GM12878 (cell line): ENCODE results near the gene CREB5. TPM values are rescaled to one million over a fixed set of nuclear protein-coding genes. Genes with fewer than 3 reads are reported as not detected.
A peak's percentile ranks its signal among the peaks of the same experiment; 100 is the strongest.

Experiments
- ATAC-seq: fragments of 200-7000 bp; cut with Tn5 transposase; 3 replicates; pipeline ENCODE4 v1.9.1; 2020; ENCODE audit warnings: mild to moderate bottlenecking, moderate library complexity
- BruUV-seq: library from RNA; stranded (reverse); fragments of 400-500 nt; replicated peaks from 2 replicates; lab custom pipeline; 2021; lab: Mats Ljungman, UMichigan
- CTCF ChIA-PET: fragments of 300-600 bp; sonication (Branson Sonifier 250); formaldehyde crosslinking; extraction: SDS; loops from one replicate; lab custom pipeline; 2021; ENCODE audit warnings: inconsistent platforms; lab: Yijun Ruan, JAX
- POLR2A ChIA-PET: fragments of 350-600 bp; formaldehyde crosslinking; extraction: SDS; loops from one replicate; lab custom pipeline; 2021; ENCODE audit warnings: inconsistent platforms; lab: Charles Lee
- RAD21 ChIA-PET: fragments of 300-600 bp; sonication (Branson Sonifier 250); formaldehyde crosslinking; loops from one replicate; lab custom pipeline; 2023; ENCODE audit warnings: antibody characterized with exemption; ENCODE audit not compliant: unreplicated experiment; lab: Charles Lee
- SMC1A ChIA-PET: fragments of 300-600 bp; sonication (Branson Sonifier 250); formaldehyde crosslinking; loops from one replicate; lab custom pipeline; 2023; ENCODE audit not compliant: unreplicated experiment, uncharacterized antibody; lab: Charles Lee
- DNase-seq: peaks from one replicate; pipeline ENCODE4 v3.0.0-alpha.2; 2011; ENCODE audit warnings: low read depth, low spot score
- FAIRE-seq: peaks from 3 replicates; lab custom pipeline; 2011; peaks lifted over from hg19 to GRCh38; lab: Jason Lieb, UNC
- H2AFZ ChIP-seq: 2 replicates; pipeline ENCODE4 v1.6.0; 2011; ENCODE audit warnings: low read depth, low read length, control low read depth; ENCODE audit not compliant: control insufficient read depth
- H3K27ac ChIP-seq: 2 replicates; pipeline ENCODE4 v1.5.1; 2011; ENCODE audit warnings: control low read depth; ENCODE audit not compliant: control insufficient read depth, insufficient read depth
- H3K27me3 ChIP-seq, 2 experiments: replicated peaks in 1 of 2; 2 replicates each; pipeline versions ENCODE4 v1.6.0 to v1.6.1; 2011; ENCODE audit warnings: low read length in 1 of 2; ENCODE audit not compliant: control insufficient read depth in 2 of 2, insufficient read depth in 2 of 2
- H3K36me3 ChIP-seq, 2 experiments: 2 replicates each; pipeline ENCODE4 v1.5.1; 2011; ENCODE audit warnings: low read length in 1 of 2; ENCODE audit not compliant: control insufficient read depth in 2 of 2, insufficient read depth in 2 of 2
- H3K4me1 ChIP-seq: 2 replicates; pipeline ENCODE4 v1.6.1; 2011; ENCODE audit warnings: mild to moderate bottlenecking, low read length, moderate library complexity, mixed read lengths; ENCODE audit not compliant: control insufficient read depth, insufficient read depth
- H3K4me2 ChIP-seq: 2 replicates; pipeline ENCODE4 v1.6.0; 2011; ENCODE audit warnings: control low read depth; ENCODE audit not compliant: control insufficient read depth, insufficient read depth
- H3K4me3 ChIP-seq: fragments of 200-600 bp; sonication (generic); 2 replicates; pipeline ENCODE4 v1.5.1; 2016
- H3K79me2 ChIP-seq: 2 replicates; pipeline ENCODE4 v1.6.0; 2011; ENCODE audit warnings: low read length; ENCODE audit not compliant: control insufficient read depth, insufficient read depth
- H3K9ac ChIP-seq: 2 replicates; pipeline ENCODE4 v1.8.0; 2011; ENCODE audit warnings: low read length, control low read depth, mixed read lengths; ENCODE audit not compliant: control insufficient read depth, insufficient read depth
- H3K9me3 ChIP-seq: replicated peaks from 3 replicates; pipeline ENCODE4 v1.5.1; 2011; ENCODE audit warnings: mild to moderate bottlenecking, low read length; ENCODE audit not compliant: control insufficient read depth, insufficient read depth
- H4K20me1 ChIP-seq: 2 replicates; pipeline ENCODE4 v1.6.0; 2011; ENCODE audit not compliant: control insufficient read depth, insufficient read depth
- CBX5 ChIP-seq: sonication (generic); IDR thresholded peaks from 2 replicates; pipeline ENCODE4 v1.6.1; 2016; ENCODE audit warnings: low read depth, moderate library complexity, mild to moderate bottlenecking, inconsistent platforms
- CHD4 ChIP-seq: fragments of 200-600 bp; sonication (generic); IDR thresholded peaks from 2 replicates; pipeline ENCODE4 v1.6.1; 2016; ENCODE audit warnings: mild to moderate bottlenecking
- DPF2 ChIP-seq: fragments of 450-650 bp; IDR thresholded peaks from 2 replicates; pipeline ENCODE4 v1.6.1; 2017; ENCODE audit warnings: mild to moderate bottlenecking
- E2F4 ChIP-seq: IDR thresholded peaks from 2 replicates; pipeline ENCODE4 v1.6.1; 2012; ENCODE audit warnings: low read depth, low read length, improper control_type of control experiment
- E2F8 ChIP-seq: fragments of 450-650 bp; IDR thresholded peaks from 2 replicates; pipeline ENCODE4 v1.6.1; 2018; ENCODE audit warnings: mild to moderate bottlenecking, low read depth, moderate library complexity; ENCODE audit not compliant: partially characterized antibody
- IKZF2 ChIP-seq, 2 experiments: fragments of 450-650 bp; IDR thresholded peaks; 2 replicates each; pipeline ENCODE4 v1.6.1; 2017; ENCODE audit warnings: mild to moderate bottlenecking in 2 of 2, moderate library complexity in 2 of 2
- JUNB ChIP-seq: IDR thresholded peaks from 2 replicates; pipeline ENCODE4 v1.6.1; 2016; ENCODE audit warnings: antibody characterized with exemption, mild to moderate bottlenecking
- LARP7 ChIP-seq: fragments of 450-650 bp; IDR thresholded peaks from 2 replicates; pipeline ENCODE4 v1.6.1; 2017; ENCODE audit warnings: mild to moderate bottlenecking
- MTA3 ChIP-seq: IDR thresholded peaks from 2 replicates; pipeline ENCODE4 v1.6.1; 2012; ENCODE audit warnings: low read length, inconsistent platforms, borderline replicate concordance
- MYB ChIP-seq: fragments of 150-350 bp; IDR thresholded peaks from 2 replicates; pipeline ENCODE4 v1.6.1; 2014; ENCODE audit warnings: mild to moderate bottlenecking, low read depth, low read length, borderline replicate concordance
- NBN ChIP-seq: fragments of 450-650 bp; IDR thresholded peaks from 2 replicates; pipeline ENCODE4 v1.6.1; 2016
- NFYA ChIP-seq: IDR thresholded peaks from 2 replicates; pipeline ENCODE4 v1.6.1; 2011; ENCODE audit warnings: low read depth, mild to moderate bottlenecking, low read length, improper control_type of control experiment, borderline replicate concordance
- NFYB ChIP-seq: IDR thresholded peaks from 2 replicates; pipeline ENCODE4 v1.6.1; 2011; ENCODE audit warnings: low read depth, mild to moderate bottlenecking, low read length, improper control_type of control experiment, moderate library complexity; ENCODE audit not compliant: insufficient read depth
- PAX5 ChIP-seq: IDR thresholded peaks from 2 replicates; pipeline ENCODE4 v1.6.1; 2011; ENCODE audit warnings: low read depth, low read length, borderline replicate concordance
- POLR2AphosphoS2 ChIP-seq: IDR thresholded peaks from 2 replicates; pipeline ENCODE4 v1.6.1; 2011; ENCODE audit warnings: low read depth, mild to moderate bottlenecking, low read length, improper control_type of control experiment, moderate library complexity
- RCOR1 ChIP-seq: conservative IDR thresholded peaks from 2 replicates; pipeline ENCODE4 v1.6.1; 2012; ENCODE audit warnings: low read depth, low read length, improper control_type of control experiment
- SMARCA5 ChIP-seq: fragments of 450-650 bp; IDR thresholded peaks from 2 replicates; pipeline ENCODE4 v1.6.1; 2017; ENCODE audit warnings: mild to moderate bottlenecking
- SRF ChIP-seq, 2 experiments: IDR thresholded peaks; 2 replicates each; pipeline ENCODE4 v1.6.1; 2011; ENCODE audit warnings: low read depth in 2 of 2, low read length in 2 of 2, mild to moderate bottlenecking in 1 of 2, moderate library complexity in 1 of 2
- STAT1 ChIP-seq: fragments of 450-650 bp; conservative IDR thresholded peaks from 2 replicates; pipeline ENCODE4 v1.6.1; 2014; ENCODE audit warnings: antibody characterized with exemption, mild to moderate bottlenecking
- TBL1XR1 ChIP-seq: IDR thresholded peaks from 2 replicates; pipeline ENCODE4 v1.6.1; 2012; ENCODE audit warnings: low read depth, low read length, improper control_type of control experiment
- YBX1 ChIP-seq: fragments of 450-650 bp; IDR thresholded peaks from 2 replicates; pipeline ENCODE4 v1.6.1; 2016; ENCODE audit warnings: antibody characterized with exemption
- ZNF217 ChIP-seq: fragments of 450-650 bp; IDR thresholded peaks from 2 replicates; pipeline ENCODE4 v1.6.1; 2017; ENCODE audit warnings: antibody characterized with exemption, mild to moderate bottlenecking
- ZNF622 ChIP-seq: fragments of 450-650 bp; IDR thresholded peaks from 2 replicates; pipeline ENCODE4 v1.6.1; 2017; ENCODE audit warnings: mild to moderate bottlenecking, inconsistent platforms
- WGBS: methylation state at CpG from one replicate; pipeline ENCODE4 v1.1.6; 2016; ENCODE audit warnings: low lambda C conversion rate; ENCODE audit not compliant: insufficient replicate concordance, insufficient coverage; ENCODE audit errors: missing lambda C conversion rate; 5-methylcytosine and 5-hydroxymethylcytosine counted together
- in situ Hi-C: fragments of 300-500 bp; cut with MboI; formaldehyde crosslinking; loops from 9 replicates; pipeline ENCODE4 v1.14.3; 2018; ENCODE audit warnings: mixed read lengths
- intact Hi-C: fragments of 100-400 bp; cut with micrococcal nuclease; formaldehyde crosslinking; loops from one replicate; pipeline ENCODE4 v1.14.2; 2022; ENCODE audit not compliant: unreplicated experiment
- polyA plus RNA-seq, 11 experiments: library from polyadenylated mRNA; depleted of rRNA in 4 of 11; unstranded in 6 of 11; stranded (reverse) in 5 of 11; fragments of >200 nt; fragmentation: Nextera tagmentation in 4 of 11; fragmentation: Illumina TruSeq in 1 of 11; extraction: Ambion mirVana in 4 of 11; extraction: Trizol in 1 of 11; gene quantifications; 1 replicate in 1 of 11; 2 replicates in 10 of 11; pipeline versions ENCODE4 v1.2.1 to v1.2.3, GENCODE V29; 2011 to 2016; ENCODE audit warnings: inconsistent platforms in 2 of 11, missing spikeins in 2 of 11, low read depth in 1 of 11
- total RNA-seq, 4 experiments: library from RNA; depleted of rRNA in 3 of 4; stranded (reverse); fragments of >200 nt in 3 of 4; fragmentation: Illumina TruSeq in 1 of 4; extraction: Trizol in 1 of 4; gene quantifications; 2 replicates each; pipeline versions ENCODE4 v1.2.1 to v1.2.3, GENCODE V29; 2013 to 2021

Gene CREB5
- total and polyA plus RNA-seq, 10 of the 15 experiments (the other 5 are each of a cell fraction or from before 2014, with no cell fraction given), result 12.9 to 74.1 (median 53.0) TPM

- in situ Hi-C loops, result no loop called here
- peaks cover 17% of the 10 kb centered on the region for H3K4me1 ChIP-seq
- CTCF ChIA-PET, result interaction anchor here (0.6 to 1.7 kb wide), 11 partner anchors 19 to 118 kb away, joined by 3 to 7 read pairs (median 4); partner anchors contain the start of gene CREB5
- H3K27me3 ChIP-seq, result no peaks in the 10 kb centered on the region
- RAD21 ChIA-PET, result interaction anchor here (1.0 to 9.3 kb wide), 12 partner anchors 13 to 112 kb away, joined by 3 to 85 read pairs (median 6); partner anchors contain the start of gene CREB5
- DNase-seq, result no peak
- no peak for FAIRE-seq
- H3K36me3 ChIP-seq, result no peaks in the 10 kb centered on the region; a peak in 1 of 4 replicates
- no peaks in the 10 kb centered on the region for H4K20me1 ChIP-seq
- H3K9ac ChIP-seq, result peak overlapping the region; percentile 36; the same call in 1 of the 2 replicates
- peak overlapping the region; percentile 40 for H3K4me2 ChIP-seq
- intact Hi-C loops, result no loop called here
- H3K9me3 ChIP-seq, result no peaks in the 10 kb centered on the region; the same call in 2 of the 3 replicates
- TSS peak; percentile 44 for BruUV-seq
- 39% methylated on average over 2 of the region's 2 CpGs for WGBS
- no peak overlapping the region for H3K4me3 ChIP-seq
- peak overlapping the region; percentile 70 for H3K27ac ChIP-seq
- SMC1A ChIA-PET, result interaction anchor here (0.7 to 14.5 kb wide), 20 partner anchors 10 to 305 kb away, joined by 3 to 153 read pairs (median 4); partner anchors contain the start of gene CREB5
- POLR2A ChIA-PET, result interaction anchor here (0.6 to 2.2 kb wide), 14 partner anchors 12 to 176 kb away, joined by 3 to 11 read pairs (median 4); partner anchors contain the start of gene CREB5
- ATAC-seq, result no peak; the same call in 2 of the 3 replicates
- H3K79me2 ChIP-seq, result no peaks in the 10 kb centered on the region
- no peak overlapping the region for H2AFZ ChIP-seq
- TF ChIP-seq NFYB, result no peak
- no peak for TF ChIP-seq CBX5
- TF ChIP-seq MYB, result no peak
- TF ChIP-seq E2F8, result no peak
- TF ChIP-seq E2F4, result no peak
- no peak for TF ChIP-seq SRF (IDR thresholded peaks at IDR 0.05; ENCODE audit: low read depth in 2 of 2, low read length in 2 of 2)
- TF ChIP-seq ZNF622, result no peak
- no peak for TF ChIP-seq JUNB
- no peak for TF ChIP-seq ZNF217
- TF ChIP-seq STAT1, result no peak
- no peak for TF ChIP-seq POLR2AphosphoS2
- TF ChIP-seq CHD4, result no peak
- TF ChIP-seq PAX5, result no peak
- TF ChIP-seq NFYA, result no peak
- no peak for TF ChIP-seq RCOR1
- no peak for TF ChIP-seq YBX1
- TF ChIP-seq DPF2, result no peak
- no peak; the same call in 1 of the 2 replicates for TF ChIP-seq MTA3
- peak; percentile 4 to 6 for TF ChIP-seq IKZF2 (IDR thresholded peaks at IDR 0.05)
- no peak for TF ChIP-seq LARP7
- TF ChIP-seq TBL1XR1, result no peak
- TF ChIP-seq NBN, result peak; percentile 30; the same call in 1 of the 2 replicates
- TF ChIP-seq SMARCA5, result no peak
These were observed 97.7 kb downstream of the CREB5 start for GRCh38 chr7:28510026-28510369.
